Mesendoderm (in vitro differentiated cells): Measurements from ENCODE around the gene ANXA4. TPM values are rescaled to one million over a fixed set of nuclear protein-coding genes. Genes with fewer than 3 reads are reported as not detected.
A peak's percentile ranks its signal among the peaks of the same experiment; 100 is the strongest.

ENCODE experiments used
- DNase-seq: peaks from one replicate; pipeline ENCODE4 v3.0.0; 2013
- H2AK5ac ChIP-seq: 2 replicates; pipeline ENCODE4 v1.6.1; 2013; ENCODE audit warnings: low read length, inconsistent platforms
- H2BK120ac ChIP-seq: 2 replicates; pipeline ENCODE4 v1.6.1; 2013; ENCODE audit warnings: low read depth, mild to moderate bottlenecking, low read length, moderate library complexity, mixed read lengths
- H2BK15ac ChIP-seq: replicated peaks from 2 replicates; pipeline ENCODE4 v1.6.1; 2013; ENCODE audit warnings: low read depth, mild to moderate bottlenecking, moderate library complexity
- H2BK5ac ChIP-seq: 2 replicates; pipeline ENCODE4 v1.6.1; 2013; ENCODE audit warnings: low read length, inconsistent platforms
- H3K18ac ChIP-seq: 2 replicates; pipeline ENCODE4 v1.6.1; 2013; ENCODE audit warnings: mild to moderate bottlenecking, low read length, mixed read lengths
- H3K23ac ChIP-seq: one replicate; pipeline ENCODE4 v1.6.1; 2013; ENCODE audit warnings: low read length
- H3K27ac ChIP-seq: 2 replicates; pipeline ENCODE4 v1.5.1; 2013; ENCODE audit warnings: low read depth, mild to moderate bottlenecking, inconsistent platforms, low read length, moderate library complexity
- H3K27me3 ChIP-seq: 2 replicates; pipeline ENCODE4 v1.6.1; 2013; ENCODE audit warnings: low read length, control low read depth, mild to moderate bottlenecking, inconsistent platforms; ENCODE audit not compliant: insufficient read depth, poor library complexity
- H3K36me3 ChIP-seq: 2 replicates; pipeline ENCODE4 v1.6.1; 2013; ENCODE audit warnings: low read length, inconsistent platforms; ENCODE audit not compliant: control insufficient read depth, insufficient read depth
- H3K4ac ChIP-seq: one replicate; pipeline ENCODE4 v1.6.1; 2013; ENCODE audit warnings: low read depth, mild to moderate bottlenecking, low read length, moderate library complexity
- H3K4me1 ChIP-seq: 2 replicates; pipeline ENCODE4 v1.6.1; 2013; ENCODE audit warnings: low read depth, low read length, inconsistent platforms; ENCODE audit not compliant: control insufficient read depth
- H3K4me2 ChIP-seq: 2 replicates; pipeline ENCODE4 v1.6.1; 2013; ENCODE audit warnings: low read length
- H3K4me3 ChIP-seq: 2 replicates; pipeline ENCODE4 v1.5.1; 2013; ENCODE audit warnings: mild to moderate bottlenecking, low read length
- H3K56ac ChIP-seq: one replicate; pipeline ENCODE4 v1.6.1; 2013; ENCODE audit warnings: low read length
- H3K79me1 ChIP-seq: 2 replicates; pipeline ENCODE4 v1.6.1; 2013; ENCODE audit warnings: low read length, inconsistent platforms
- H3K79me2 ChIP-seq: 2 replicates; pipeline ENCODE4 v1.6.1; 2013; ENCODE audit warnings: mild to moderate bottlenecking, low read length; ENCODE audit not compliant: control insufficient read depth, insufficient read depth
- H3K9ac ChIP-seq: 2 replicates; pipeline ENCODE4 v1.6.1; 2013; ENCODE audit warnings: low read length, inconsistent platforms
- H4K5ac ChIP-seq: one replicate; pipeline ENCODE4 v1.6.1; 2013; ENCODE audit warnings: low read length
- H4K8ac ChIP-seq: one replicate; pipeline ENCODE4 v1.6.1; 2013; ENCODE audit warnings: low read depth, mild to moderate bottlenecking, control low read depth, low read length, moderate library complexity
- WGBS: extraction: QIAGEN DNeasy Blood & Tissue Kit; methylation state at CpG from one replicate; pipeline ENCODE4 v1.1.7; 2013; ENCODE audit warnings: low lambda C conversion rate, missing lambda C conversion rate; ENCODE audit not compliant: insufficient coverage; ENCODE audit errors: extremely low coverage; 5-methylcytosine and 5-hydroxymethylcytosine counted together
- small RNA-seq: library from polyadenylated mRNA; stranded (forward); fragments of <200 nt; extraction: miRNeasy Mini kit (QIAGEN cat#:217004); gene quantifications from one replicate; pipeline ENCODE3, GENCODE V24; 2013; ENCODE audit not compliant: insufficient read depth

The ANXA4 gene

GRCh38 chr2:69847068-69847828, 105.3 kb downstream of the ANXA4 start:
- H4K5ac ChIP-seq = no peak overlapping the region
- H3K23ac ChIP-seq = no peak overlapping the region
- no peak overlapping the region for H3K4me3 ChIP-seq
- H2BK120ac ChIP-seq = no peak overlapping the region
- peak overlapping the region; percentile 38 for H3K27ac ChIP-seq
- no peak overlapping the region for H3K4me2 ChIP-seq
- DNase-seq = peak; percentile 63
- H3K79me2 ChIP-seq = no peaks in the 10 kb centered on the region
- no peak overlapping the region for H2BK15ac ChIP-seq
- no peaks in the 10 kb centered on the region for H3K4me1 ChIP-seq
- WGBS = no CpG with 5 or more reads among the region's 5 CpGs
- no peaks in the 10 kb centered on the region for H3K79me1 ChIP-seq
- no peak overlapping the region for H3K4ac ChIP-seq
- H3K56ac ChIP-seq = no peak overlapping the region
- H3K36me3 ChIP-seq = peaks cover 2% of the 10 kb centered on the region
- no peak overlapping the region for H2AK5ac ChIP-seq
- H4K8ac ChIP-seq = no peak overlapping the region
- no peak overlapping the region for H3K9ac ChIP-seq
- no peak overlapping the region for H2BK5ac ChIP-seq
- H3K18ac ChIP-seq = no peak overlapping the region
- no peaks in the 10 kb centered on the region for H3K27me3 ChIP-seq

GRCh38 chr2:69848186-69848790, 106.4 kb downstream of the ANXA4 start:
- Histone ChIP-seq H3K9ac (peak overlapping the region; percentile 37), H2BK120ac (no peak overlapping the region), H3K4me1 (no peaks in the 10 kb centered on the region), H2AK5ac (no peak overlapping the region), H3K4me3 (no peak overlapping the region), H3K27me3 (no peaks in the 10 kb centered on the region), H2BK5ac (no peak overlapping the region), H3K4me2 (no peak overlapping the region), H3K23ac (no peak overlapping the region), H2BK15ac (no peak overlapping the region), H3K36me3 (peaks cover 2% of the 10 kb centered on the region), H4K8ac (no peak overlapping the region), H3K27ac (no peak overlapping the region), H3K79me1 (no peaks in the 10 kb centered on the region), H3K56ac (no peak overlapping the region), H3K79me2 (no peaks in the 10 kb centered on the region), H3K4ac (no peak overlapping the region), H3K18ac (no peak overlapping the region), H4K5ac (no peak overlapping the region)
- WGBS = no CpG with 5 or more reads among the region's 7 CpGs
- no peak for DNase-seq

GRCh38 chr2:69858261-69858660, 116.3 kb downstream of the ANXA4 start:
- DNase-seq = no peak
- Histone ChIP-seq H4K8ac (no peak overlapping the region), H2AK5ac (no peak overlapping the region), H3K4me3 (no peak overlapping the region), H3K4me1 (no peaks in the 10 kb centered on the region), H4K5ac (no peak overlapping the region), H2BK120ac (no peak overlapping the region), H3K23ac (no peak overlapping the region), H3K4ac (no peak overlapping the region), H3K27me3 (no peaks in the 10 kb centered on the region), H3K36me3 (no peaks in the 10 kb centered on the region), H3K79me1 (no peaks in the 10 kb centered on the region), H3K56ac (no peak overlapping the region), H2BK5ac (no peak overlapping the region), H3K79me2 (no peaks in the 10 kb centered on the region), H3K9ac (no peak overlapping the region), H3K18ac (no peak overlapping the region), H3K27ac (no peak overlapping the region), H2BK15ac (no peak overlapping the region), H3K4me2 (no peak overlapping the region)
- no CpG with 5 or more reads among the region's 2 CpGs for WGBS

- Histone ChIP-seq H3K4me1 (no peaks in the 10 kb centered on the region), H3K79me1 (no peaks in the 10 kb centered on the region), H3K9ac (no peak overlapping the region), H3K79me2 (no peaks in the 10 kb centered on the region), H4K5ac (no peak overlapping the region), H3K56ac (no peak overlapping the region), H3K4me3 (no peak overlapping the region), H3K36me3 (peaks cover 6% of the 10 kb centered on the region), H2BK15ac (no peak overlapping the region), H2BK120ac (no peak overlapping the region), H3K27me3 (no peaks in the 10 kb centered on the region), H3K23ac (no peak overlapping the region), H3K18ac (no peak overlapping the region), H3K4ac (no peak overlapping the region), H2BK5ac (no peak overlapping the region), H3K4me2 (no peak overlapping the region), H4K8ac (no peak overlapping the region), H3K27ac (no peak overlapping the region), H2AK5ac (no peak overlapping the region)
- WGBS = no CpG with 5 or more reads among the region's 1 CpG
- no peak for DNase-seq
These were observed 121.4 kb downstream of the ANXA4 start for GRCh38 chr2:69863298-69863697.

Small RNA genes lying within 50 kb of the gene (small RNA-seq; reads per million reads assigned to genes)
- not detected for gene RPL23AP92
